IMR-90 (cell line): ENCODE measurements around the gene SDS. TPM values are rescaled to one million over a fixed set of nuclear protein-coding genes. Genes with fewer than 3 reads are reported as not detected.

ENCODE experiments used
- ATAC-seq: fragments of 200-7000 bp; cut with Tn5 transposase; 2 replicates; pipeline ENCODE4 v1.9.1; 2020; ENCODE audit warnings: low read depth, mild to moderate bottlenecking, moderate library complexity
- BruUV-seq: library from RNA; stranded (reverse); fragments of 400-500 nt; replicated peaks from 2 replicates; lab custom pipeline; 2021; lab: Mats Ljungman, UMichigan
- CTCF ChIA-PET: fragments of 300-600 bp; formaldehyde crosslinking; extraction: SDS; loops from one replicate; lab custom pipeline; 2021; ENCODE audit warnings: antibody characterized with exemption; lab: Yijun Ruan, JAX
- POLR2A ChIA-PET: fragments of 300-600 bp; sonication (Branson Sonifier 250); formaldehyde crosslinking; loops from one replicate; lab custom pipeline; 2022; ENCODE audit warnings: antibody characterized with exemption; ENCODE audit not compliant: unreplicated experiment; lab: Charles Lee
- DNase-seq: peaks from one replicate; pipeline ENCODE4 v3.0.0; 2013
- H2AFZ ChIP-seq: replicated peaks from 2 replicates; pipeline ENCODE3; 2013; ENCODE audit warnings: low read length, mild to moderate bottlenecking; ENCODE audit not compliant: poor library complexity
- H2AK5ac ChIP-seq: 2 replicates; pipeline ENCODE4 v1.6.1; 2013; ENCODE audit warnings: low read depth, low read length, inconsistent platforms
- H2AK9ac ChIP-seq: replicated peaks from 2 replicates; pipeline ENCODE3; 2013; ENCODE audit warnings: mild to moderate bottlenecking, low read depth, low read length, moderate library complexity; ENCODE audit not compliant: poor library complexity
- H2BK120ac ChIP-seq: 2 replicates; pipeline ENCODE4 v1.6.1; 2013; ENCODE audit warnings: low read depth, low read length, inconsistent platforms
- H2BK15ac ChIP-seq: 3 replicates; pipeline ENCODE4 v1.6.1; 2013; ENCODE audit warnings: low read depth, low read length, inconsistent platforms
- H2BK20ac ChIP-seq: 2 replicates; pipeline ENCODE4 v1.6.1; 2013; ENCODE audit warnings: low read depth, mild to moderate bottlenecking, inconsistent platforms, low read length, moderate library complexity
- H2BK5ac ChIP-seq: 2 replicates; pipeline ENCODE4 v1.6.1; 2013; ENCODE audit warnings: mild to moderate bottlenecking, low read depth, low read length, inconsistent platforms; ENCODE audit not compliant: poor library complexity, severe bottlenecking
- H3K14ac ChIP-seq: replicated peaks from 2 replicates; pipeline ENCODE4 v1.6.1; 2013; ENCODE audit warnings: low read depth, low read length, inconsistent platforms
- H3K18ac ChIP-seq: 2 replicates; pipeline ENCODE4 v1.6.1; 2013; ENCODE audit warnings: low read depth, low read length, control low read depth
- H3K23ac ChIP-seq: 2 replicates; pipeline ENCODE4 v1.6.1; 2013; ENCODE audit warnings: low read depth, low read length, inconsistent platforms
- H3K27ac ChIP-seq: 2 replicates; pipeline ENCODE4 v1.5.1; 2013; ENCODE audit warnings: mild to moderate bottlenecking, control low read depth, low read length; ENCODE audit not compliant: insufficient read depth
- H3K27me3 ChIP-seq: 2 replicates; pipeline ENCODE4 v1.6.1; 2013; ENCODE audit warnings: low read length; ENCODE audit not compliant: control insufficient read depth, insufficient read depth
- H3K36me3 ChIP-seq: 2 replicates; pipeline ENCODE4 v1.6.1; 2013; ENCODE audit warnings: low read length, mixed read lengths; ENCODE audit not compliant: control insufficient read depth, insufficient read depth
- H3K4ac ChIP-seq: 2 replicates; pipeline ENCODE4 v1.6.1; 2013; ENCODE audit warnings: low read depth, low read length, inconsistent platforms
- H3K4me1 ChIP-seq: 2 replicates; pipeline ENCODE4 v1.6.1; 2013; ENCODE audit warnings: low read length, mixed read lengths; ENCODE audit not compliant: control insufficient read depth, insufficient read depth
- H3K4me2 ChIP-seq: 2 replicates; pipeline ENCODE4 v1.6.1; 2013; ENCODE audit warnings: low read depth, mild to moderate bottlenecking, control low read depth, low read length, moderate library complexity
- H3K4me3 ChIP-seq: 2 replicates; pipeline ENCODE4 v1.5.1; 2013; ENCODE audit warnings: low read depth, mild to moderate bottlenecking, control low read depth, low read length, moderate library complexity; ENCODE audit not compliant: insufficient read depth
- H3K56ac ChIP-seq: 2 replicates; pipeline ENCODE4 v1.6.1; 2013; ENCODE audit warnings: low read length, inconsistent platforms; ENCODE audit not compliant: insufficient read depth; ENCODE audit errors: extremely low read depth
- H3K79me1 ChIP-seq, 2 experiments: 2 replicates each; pipeline ENCODE4 v1.6.1; 2013; ENCODE audit warnings: low read length in 2 of 2, inconsistent platforms in 1 of 2, low read depth in 1 of 2
- H3K9ac ChIP-seq: 2 replicates; pipeline ENCODE4 v1.6.1; 2013; ENCODE audit warnings: low read depth, low read length, control low read depth
- H3K9me1 ChIP-seq: 2 replicates; pipeline ENCODE4 v1.6.1; 2013; ENCODE audit warnings: low read length, inconsistent platforms; ENCODE audit not compliant: insufficient read depth
- H3K9me3 ChIP-seq: 2 replicates; pipeline ENCODE4 v1.6.1; 2013; ENCODE audit warnings: low read length; ENCODE audit not compliant: control insufficient read depth, insufficient read depth
- H4K20me1 ChIP-seq: 2 replicates; pipeline ENCODE4 v1.6.1; 2013; ENCODE audit warnings: low read length, inconsistent platforms; ENCODE audit not compliant: insufficient read depth
- H4K5ac ChIP-seq: 2 replicates; pipeline ENCODE4 v1.6.1; 2013; ENCODE audit warnings: mild to moderate bottlenecking, low read depth, low read length, control low read depth
- H4K8ac ChIP-seq, 2 experiments: 2 replicates each; pipeline ENCODE4 v1.6.1; 2013; ENCODE audit warnings: low read depth in 2 of 2, low read length in 2 of 2, control low read depth in 1 of 2, inconsistent platforms in 1 of 2
- H4K91ac ChIP-seq: 2 replicates; pipeline ENCODE4 v1.6.1; 2013; ENCODE audit warnings: low read depth, low read length, inconsistent platforms; ENCODE audit not compliant: insufficient read depth
- BHLHE40 ChIP-seq: fragments of 150-350 bp; IDR thresholded peaks from 2 replicates; pipeline ENCODE4 v1.6.1; 2016; ENCODE audit warnings: mild to moderate bottlenecking, low read depth, low read length
- CEBPB ChIP-seq: IDR thresholded peaks from 2 replicates; pipeline ENCODE4 v1.6.1; 2012; ENCODE audit warnings: low read depth, low read length, improper control_type of control experiment
- CHD1 ChIP-seq: IDR thresholded peaks from 2 replicates; pipeline ENCODE4 v1.6.1; 2012; ENCODE audit warnings: low read depth, low read length, improper control_type of control experiment
- FOS ChIP-seq: fragments of 150-350 bp; IDR thresholded peaks from 2 replicates; pipeline ENCODE4 v1.6.1; 2016; ENCODE audit warnings: low read depth, low read length
- MAFK ChIP-seq: IDR thresholded peaks from 2 replicates; pipeline ENCODE4 v1.6.1; 2012; ENCODE audit warnings: low read depth, low read length, improper control_type of control experiment
- MAZ ChIP-seq: IDR thresholded peaks from 2 replicates; pipeline ENCODE4 v1.6.1; 2012; ENCODE audit warnings: low read depth, mild to moderate bottlenecking, low read length, improper control_type of control experiment, moderate library complexity, borderline replicate concordance
- MXI1 ChIP-seq: IDR thresholded peaks from 2 replicates; pipeline ENCODE4 v1.6.1; 2012; ENCODE audit warnings: low read depth, mild to moderate bottlenecking, low read length, moderate library complexity, borderline replicate concordance
- NFE2L2 ChIP-seq: fragments of 150-350 bp; IDR thresholded peaks from 2 replicates; pipeline ENCODE4 v1.6.1; 2016; ENCODE audit warnings: low read depth, mild to moderate bottlenecking, low read length
- POLR2A ChIP-seq: IDR thresholded peaks from 2 replicates; pipeline ENCODE4 v1.6.1; 2012; ENCODE audit warnings: mild to moderate bottlenecking, low read depth, low read length
- RAD21 ChIP-seq: IDR thresholded peaks from 2 replicates; pipeline ENCODE4 v1.6.1; 2012; ENCODE audit warnings: low read length, improper control_type of control experiment
- RCOR1 ChIP-seq: IDR thresholded peaks from 2 replicates; pipeline ENCODE4 v1.6.1; 2012; ENCODE audit warnings: mild to moderate bottlenecking, low read length, improper control_type of control experiment; ENCODE audit not compliant: insufficient replicate concordance
- RFX5 ChIP-seq: IDR thresholded peaks from 2 replicates; pipeline ENCODE4 v1.8.0; 2012; ENCODE audit warnings: low read depth, mild to moderate bottlenecking, low read length, moderate library complexity
- SMC3 ChIP-seq: fragments of 150-350 bp; IDR thresholded peaks from 2 replicates; pipeline ENCODE4 v1.6.1; 2016; ENCODE audit warnings: low read depth, mild to moderate bottlenecking, antibody characterized with exemption, low read length, moderate library complexity
- dilution Hi-C: fragments of 300-500 bp; cut with HindIII; formaldehyde crosslinking; loops from one replicate; pipeline ENCODE4 v1.14.3; 2018; ENCODE audit warnings: low sequenced_read_pairs; ENCODE audit not compliant: unreplicated experiment
- in situ Hi-C: fragments of 300-500 bp; cut with MboI; formaldehyde crosslinking; loops from 3 replicates; pipeline ENCODE4 v1.14.3; 2019; ENCODE audit warnings: low sequenced_read_pairs, inconsistent platforms, mixed read lengths
- intact Hi-C: fragments of 100-400 bp; cut with micrococcal nuclease; formaldehyde crosslinking; loops from 2 replicates; pipeline ENCODE4 v1.10.0; 2022
- polyA plus RNA-seq, 3 experiments: library from polyadenylated mRNA; depleted of rRNA; stranded (reverse); fragments of >200 nt; gene quantifications; 2 replicates each; pipeline ENCODE4 v1.2.3, GENCODE V29; 2012; ENCODE audit warnings: low replicate concordance in 1 of 3
- total RNA-seq: library from RNA; depleted of rRNA; stranded (reverse); fragments of >200 nt; gene quantifications from 2 replicates; pipeline ENCODE4 v1.2.3, GENCODE V29; 2012
- TF ChIP-seq, protein P1 (sequence below): conservative IDR thresholded peaks from 2 replicates; pipeline ENCODE4 v1.5.1; 2012; ENCODE audit warnings: mild to moderate bottlenecking, low read depth, low read length, improper control_type of control experiment
- TF ChIP-seq, protein P2 (sequence below): fragments of 150-350 bp; IDR thresholded peaks from 2 replicates; pipeline ENCODE4 v1.6.1; 2016; ENCODE audit warnings: low read depth, mild to moderate bottlenecking, low read length, moderate library complexity, borderline replicate concordance

The SDS gene
- total and polyA plus RNA-seq, 2 of the 4 experiments (the other 2 are of a cell fraction), result not detected

DNA sequence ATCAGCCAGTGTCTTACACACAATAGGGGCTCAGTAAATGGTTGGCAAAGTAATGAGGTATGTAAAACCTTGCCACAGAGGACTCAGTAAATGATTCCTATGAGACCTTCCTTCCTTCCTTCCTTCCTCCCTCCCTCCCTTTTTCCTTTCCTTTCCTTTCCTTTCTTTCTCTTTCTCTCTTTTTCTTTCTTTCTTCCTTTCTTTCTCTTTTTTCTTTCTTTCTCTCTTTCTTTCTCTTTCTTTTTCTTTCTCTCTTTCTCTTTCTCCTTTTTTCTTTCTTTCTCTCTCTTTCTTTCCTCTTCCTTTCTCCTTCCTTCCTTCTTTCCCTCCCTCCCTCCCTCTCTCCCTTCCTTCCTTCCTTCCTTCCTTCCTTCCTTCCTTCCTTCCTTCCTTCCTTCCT is 7.5 kb downstream of the SDS start:
- Histone ChIP-seq H3K14ac (no peak overlapping the region), H3K23ac (no peak overlapping the region), H3K9me1 (no peaks in the 10 kb centered on the region; the same call in 1 of the 2 replicates), H4K91ac (no peak overlapping the region), H3K4me3 (no peak overlapping the region), H3K9me3 (no peaks in the 10 kb centered on the region; the same call in 1 of the 2 replicates), H3K27ac (no peak overlapping the region), H2BK20ac (no peak overlapping the region), H2AK5ac (no peak overlapping the region), H3K27me3 (peaks cover 4% of the 10 kb centered on the region; the same call in 1 of the 2 replicates), H2BK120ac (no peak overlapping the region), H2BK15ac (no peak overlapping the region), H3K9ac (no peak overlapping the region), H3K4ac (no peak overlapping the region), H3K79me1 (no peaks in the 10 kb centered on the region), H2AFZ (no peak overlapping the region), H3K36me3 (no peaks in the 10 kb centered on the region), H3K4me1 (no peaks in the 10 kb centered on the region), H4K8ac (no peak overlapping the region), H4K20me1 (no peaks in the 10 kb centered on the region), H3K18ac (no peak overlapping the region), H3K4me2 (no peak overlapping the region), H3K56ac (no peak overlapping the region), H2AK9ac (no peak overlapping the region), H4K5ac (no peak overlapping the region), H2BK5ac (no peak overlapping the region)
- DNase-seq (no peak), ATAC-seq (no peak)
- intact Hi-C loops, result no loop called here
- in situ Hi-C loops, result no loop called here
- dilution Hi-C loops, result no loop called here
- no peak for TF ChIP-seq RFX5
- TF ChIP-seq, protein P1, sequence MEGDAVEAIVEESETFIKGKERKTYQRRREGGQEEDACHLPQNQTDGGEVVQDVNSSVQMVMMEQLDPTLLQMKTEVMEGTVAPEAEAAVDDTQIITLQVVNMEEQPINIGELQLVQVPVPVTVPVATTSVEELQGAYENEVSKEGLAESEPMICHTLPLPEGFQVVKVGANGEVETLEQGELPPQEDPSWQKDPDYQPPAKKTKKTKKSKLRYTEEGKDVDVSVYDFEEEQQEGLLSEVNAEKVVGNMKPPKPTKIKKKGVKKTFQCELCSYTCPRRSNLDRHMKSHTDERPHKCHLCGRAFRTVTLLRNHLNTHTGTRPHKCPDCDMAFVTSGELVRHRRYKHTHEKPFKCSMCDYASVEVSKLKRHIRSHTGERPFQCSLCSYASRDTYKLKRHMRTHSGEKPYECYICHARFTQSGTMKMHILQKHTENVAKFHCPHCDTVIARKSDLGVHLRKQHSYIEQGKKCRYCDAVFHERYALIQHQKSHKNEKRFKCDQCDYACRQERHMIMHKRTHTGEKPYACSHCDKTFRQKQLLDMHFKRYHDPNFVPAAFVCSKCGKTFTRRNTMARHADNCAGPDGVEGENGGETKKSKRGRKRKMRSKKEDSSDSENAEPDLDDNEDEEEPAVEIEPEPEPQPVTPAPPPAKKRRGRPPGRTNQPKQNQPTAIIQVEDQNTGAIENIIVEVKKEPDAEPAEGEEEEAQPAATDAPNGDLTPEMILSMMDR, result no peak
- no peak for TF ChIP-seq RCOR1
- no peak for TF ChIP-seq CEBPB
- TF ChIP-seq, protein P2, sequence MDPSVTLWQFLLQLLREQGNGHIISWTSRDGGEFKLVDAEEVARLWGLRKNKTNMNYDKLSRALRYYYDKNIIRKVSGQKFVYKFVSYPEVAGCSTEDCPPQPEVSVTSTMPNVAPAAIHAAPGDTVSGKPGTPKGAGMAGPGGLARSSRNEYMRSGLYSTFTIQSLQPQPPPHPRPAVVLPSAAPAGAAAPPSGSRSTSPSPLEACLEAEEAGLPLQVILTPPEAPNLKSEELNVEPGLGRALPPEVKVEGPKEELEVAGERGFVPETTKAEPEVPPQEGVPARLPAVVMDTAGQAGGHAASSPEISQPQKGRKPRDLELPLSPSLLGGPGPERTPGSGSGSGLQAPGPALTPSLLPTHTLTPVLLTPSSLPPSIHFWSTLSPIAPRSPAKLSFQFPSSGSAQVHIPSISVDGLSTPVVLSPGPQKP, result no peak
- no peak for TF ChIP-seq MAFK
- no peak for TF ChIP-seq MXI1
- TF ChIP-seq MAZ, result no peak
- no peak for TF ChIP-seq RAD21
- no peak for TF ChIP-seq SMC3
- TF ChIP-seq NFE2L2, result no peak
- no peak for TF ChIP-seq POLR2A
- TF ChIP-seq CHD1, result no peak
- TF ChIP-seq BHLHE40, result no peak
- no peak for TF ChIP-seq FOS
- ChIA-PET POLR2A (no interaction called here), CTCF (no interaction called here)
- no TSS peak for BruUV-seq
